Pancreas (tissue), 10 donors: ENCODE measurements around the gene PARVA. TPM values are rescaled to one million over a fixed set of nuclear protein-coding genes. Genes with fewer than 3 reads are reported as not detected.

Experiments used
- ATAC-seq, 4 donors: fragments of 200-7000 bp; cut with Tn5 transposase; one replicate each; pipeline versions ENCODE4 v1.8.0 to v1.9.1; 2020; ENCODE audit warnings: mild to moderate bottlenecking in 4 of 4, moderate library complexity in 4 of 4
- DNase-seq, 6 donors: peaks; one replicate each; pipeline ENCODE4 v3.0.0-alpha.2; 2020
- FAIRE-seq: peaks from 2 replicates; lab custom pipeline; 2012; peaks lifted over from hg19 to GRCh38; lab: Jason Lieb, UNC
- H3K27ac ChIP-seq, 4 donors: fragments of 200-600 bp; sonication (generic); 1 replicate in 3 of 4; 2 replicates in 1 of 4; pipeline versions ENCODE4 v1.5.0 to v1.8.0; 2020
- H3K27me3 ChIP-seq, 4 donors: fragments of 200-600 bp; one replicate each; pipeline ENCODE4 v1.8.0; 2021
- H3K36me3 ChIP-seq, 3 donors: fragments of 200-600 bp; sonication (generic) in 1 of 3; one replicate each; pipeline versions ENCODE4 v1.5.0 to v1.8.0; 2020 to 2021
- H3K4me1 ChIP-seq, 3 donors: fragments of 200-600 bp; one replicate each; pipeline ENCODE4 v1.8.0; 2021
- H3K4me3 ChIP-seq, 4 donors: fragments of 200-600 bp; sonication (generic) in 2 of 4; one replicate each; pipeline versions ENCODE4 v1.5.0 to v1.8.0; 2020 to 2021
- H3K9me3 ChIP-seq, 4 donors: fragments of 200-600 bp; one replicate each; pipeline ENCODE4 v1.8.0; 2021
- CTCF ChIP-seq, 4 donors: fragments of 200-600 bp; sonication (generic) in 3 of 4; IDR thresholded peaks; one replicate each; pipeline versions ENCODE4 v1.5.0 to v1.8.0; 2021; ENCODE audit warnings: antibody characterized with exemption in 4 of 4
- WGBS, 2 donors: extraction: QIAGEN DNeasy Blood & Tissue Kit; methylation state at CpG; one replicate each; pipeline ENCODE4 v1.1.7; 2013; 5-methylcytosine and 5-hydroxymethylcytosine counted together
- intact Hi-C, 3 donors: fragments of 100-400 bp; cut with DNase I; formaldehyde crosslinking; loops; one replicate each; pipeline versions ENCODE4 v1.11.1 to v1.14.2; 2022
- polyA plus RNA-seq, 2 donors: library from polyadenylated mRNA; stranded (reverse); fragments of 200-250 nt; gene quantifications; one replicate each; pipeline ENCODE4 v1.2.3, GENCODE V29; 2013
- total RNA-seq, 6 donors: library from RNA; stranded (reverse); fragmentation: NEBNext Ultra II Directional in 4 of 6; extraction: Animal tissue kit (Norgen Biotek cat#: 25700) in 4 of 6; gene quantifications; one replicate each; pipeline versions ENCODE4 v1.2.1 to v1.2.4, GENCODE V29; 2021 to 2023
- donor health status: healthy with polysubstance abuse.
- donor health status: DM: no; HTN: no; CAD: no; lungs with moderate emphysema.
- donor health status: DM: no; HTN: no; CAD: no.
- donor health status: control.
- donor health status: control.
- donor health status: Bipolar disorder and iron deficiency.
- donor health status: DM: yes; HTN: yes; CAD: no.
- donor health status: DM: no; HTN: no; CAD: no.
- donor health status: DM: no; HTN: no; CAD: no.
- donor health status: DM: yes; HTN: yes; CAD: no.

The PARVA gene
- total and polyA plus RNA-seq, 8 donors, result 12.4 to 61.9 (median 43.1) TPM

- no peak for TF ChIP-seq CTCF (IDR thresholded peaks at IDR 0.05)
- Histone ChIP-seq H3K9me3 (no peaks in the 10 kb centered on the region), H3K4me1 (no peaks in the 10 kb centered on the region), H3K4me3 (no peak overlapping the region), H3K27ac (no peak overlapping the region), H3K27me3 (no peaks in the 10 kb centered on the region), H3K36me3 (no peaks in the 10 kb centered on the region)
- intact Hi-C loops, result no loop called here
- ATAC-seq (no peak), DNase-seq (no peak), FAIRE-seq (no peak)
- WGBS, 2 donors, result 93 to 94% methylated on average over 2 of the region's 2 CpGs
Observed at GRCh38 chr11:12445001-12445400, 67.6 kb downstream of the PARVA start.

- no peak for TF ChIP-seq CTCF (IDR thresholded peaks at IDR 0.05)
- DNase-seq (no peak), FAIRE-seq (no peak), ATAC-seq (no peak)
- H3K27me3 ChIP-seq, result no peaks in the 10 kb centered on the region
- no peak overlapping the region for H3K27ac ChIP-seq
- H3K4me1 ChIP-seq, result no peaks in the 10 kb centered on the region
- H3K9me3 ChIP-seq, result no peaks in the 10 kb centered on the region
- no peaks in the 10 kb centered on the region for H3K36me3 ChIP-seq
- H3K4me3 ChIP-seq, result no peak overlapping the region
- intact Hi-C loops, result no loop called here
Observed at GRCh38 chr11:12446863-12447262, 69.5 kb downstream of the PARVA start.

GRCh38 chr11:12448131-12448939 is 71.0 kb downstream of the PARVA start:
- intact Hi-C loops, result no loop called here
- 72 to 80% methylated on average over 9 of the region's 9 CpGs for WGBS, 2 donors
- DNase-seq (no peak), ATAC-seq (no peak), FAIRE-seq (no peak)
- H3K4me3 ChIP-seq, result no peak overlapping the region
- no peak overlapping the region for H3K27ac ChIP-seq
- no peaks in the 10 kb centered on the region for H3K4me1 ChIP-seq
- no peaks in the 10 kb centered on the region for H3K27me3 ChIP-seq
- no peaks in the 10 kb centered on the region for H3K9me3 ChIP-seq
- no peak for TF ChIP-seq CTCF (IDR thresholded peaks at IDR 0.05)
- no peaks in the 10 kb centered on the region for H3K36me3 ChIP-seq

GRCh38 chr11:12449961-12450715 is 72.8 kb downstream of the PARVA start:
- H3K4me1 ChIP-seq, result peaks cover 0 to 5% (median 0%) of the 10 kb centered on the region in 3 donors
- 61 to 64% methylated on average over 3 of the region's 3 CpGs for WGBS, 2 donors
- H3K27ac ChIP-seq, result no peak overlapping the region
- no peak for TF ChIP-seq CTCF (IDR thresholded peaks at IDR 0.05)
- FAIRE-seq (no peak), ATAC-seq (no peak), DNase-seq (no peak)
- H3K9me3 ChIP-seq, result no peaks in the 10 kb centered on the region
- H3K36me3 ChIP-seq, result no peaks in the 10 kb centered on the region
- intact Hi-C loops, result no loop called here
- no peaks in the 10 kb centered on the region for H3K27me3 ChIP-seq
- H3K4me3 ChIP-seq, result no peak overlapping the region
